B cell (primary cell): ENCODE results near the gene NFILZ.

Experiments used
- EZH2 ChIP-seq: IDR thresholded peaks from 2 replicates; pipeline ENCODE4 v1.6.1; 2012; ENCODE audit warnings: borderline replicate concordance, low read depth, mild to moderate bottlenecking, moderate library complexity, low read length; ENCODE audit not compliant: insufficient read depth, poor library complexity, severe bottlenecking
- TF ChIP-seq, protein P1 (sequence below): fragments of 200-600 bp; IDR thresholded peaks from one replicate; pipeline ENCODE4 v1.8.0; 2022; ENCODE audit warnings: antibody characterized with exemption, mild to moderate bottlenecking

DNA sequence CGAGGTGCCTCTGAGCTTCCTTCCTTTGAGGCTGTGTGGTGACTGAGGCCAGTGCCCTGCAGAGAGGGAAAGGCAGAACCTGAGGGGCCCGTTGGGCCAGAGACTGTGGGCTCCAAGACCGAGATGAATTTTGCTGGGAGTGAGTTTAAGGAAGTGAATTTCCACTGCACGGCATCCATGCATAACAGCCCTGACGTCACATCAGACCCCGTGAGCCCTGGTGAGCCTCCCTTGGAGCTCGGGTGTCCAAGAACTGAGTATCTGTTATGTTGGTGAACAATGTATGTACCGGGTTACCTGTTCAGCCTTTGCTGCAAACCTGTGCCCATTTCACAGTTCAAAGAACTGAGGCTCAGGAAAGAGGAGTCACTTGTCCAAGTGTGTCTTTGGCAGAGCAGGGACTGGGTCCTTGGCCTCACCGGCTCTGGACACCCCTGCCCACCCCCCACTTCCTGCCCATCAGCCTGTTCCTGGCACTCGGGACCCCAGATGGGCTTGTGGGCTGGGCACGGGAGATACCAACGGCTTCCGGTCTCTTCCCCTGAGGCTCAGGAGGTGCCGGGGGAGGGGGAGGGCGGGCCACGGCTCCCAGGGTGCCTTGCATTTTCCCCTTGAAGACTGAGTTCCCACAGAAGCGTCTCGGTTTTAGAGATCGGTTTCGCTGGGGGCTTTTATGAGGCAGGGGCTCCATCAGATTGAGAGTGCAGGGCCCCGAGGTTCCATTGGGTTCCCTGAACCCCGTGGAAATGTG is 33.7 kb downstream of the NFILZ start:
- TF ChIP-seq, protein P1, sequence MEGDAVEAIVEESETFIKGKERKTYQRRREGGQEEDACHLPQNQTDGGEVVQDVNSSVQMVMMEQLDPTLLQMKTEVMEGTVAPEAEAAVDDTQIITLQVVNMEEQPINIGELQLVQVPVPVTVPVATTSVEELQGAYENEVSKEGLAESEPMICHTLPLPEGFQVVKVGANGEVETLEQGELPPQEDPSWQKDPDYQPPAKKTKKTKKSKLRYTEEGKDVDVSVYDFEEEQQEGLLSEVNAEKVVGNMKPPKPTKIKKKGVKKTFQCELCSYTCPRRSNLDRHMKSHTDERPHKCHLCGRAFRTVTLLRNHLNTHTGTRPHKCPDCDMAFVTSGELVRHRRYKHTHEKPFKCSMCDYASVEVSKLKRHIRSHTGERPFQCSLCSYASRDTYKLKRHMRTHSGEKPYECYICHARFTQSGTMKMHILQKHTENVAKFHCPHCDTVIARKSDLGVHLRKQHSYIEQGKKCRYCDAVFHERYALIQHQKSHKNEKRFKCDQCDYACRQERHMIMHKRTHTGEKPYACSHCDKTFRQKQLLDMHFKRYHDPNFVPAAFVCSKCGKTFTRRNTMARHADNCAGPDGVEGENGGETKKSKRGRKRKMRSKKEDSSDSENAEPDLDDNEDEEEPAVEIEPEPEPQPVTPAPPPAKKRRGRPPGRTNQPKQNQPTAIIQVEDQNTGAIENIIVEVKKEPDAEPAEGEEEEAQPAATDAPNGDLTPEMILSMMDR = no peak
- no peak for TF ChIP-seq EZH2
